A549 (cell line): ENCODE measurements around the gene ETFB.

Experiments used
- CEBPB ChIP-seq, 2 experiments: fragments of >200 bp in 1 of 2; sonication (Bioruptor Twin) in 1 of 2; formaldehyde crosslinking in 1 of 2; IDR thresholded peaks; 2 replicates each; pipeline ENCODE4 v1.6.1; 2012 to 2016
- CTCF ChIP-seq: fragments of >200 bp; sonication (Bioruptor Twin); formaldehyde crosslinking; IDR thresholded peaks from 3 replicates; pipeline ENCODE4 v1.5.1; 2016
- EHF ChIP-seq: fragments of 250-450 bp; sonication (Bioruptor Pico); IDR thresholded peaks from 2 replicates; pipeline ENCODE4 v1.5.0; 2020; ENCODE audit warnings: mild to moderate bottlenecking
- EHMT2 ChIP-seq: fragments of 200-600 bp; sonication (generic); IDR thresholded peaks from 2 replicates; pipeline ENCODE4 v1.6.1; 2016; ENCODE audit warnings: antibody characterized with exemption, low read depth, mild to moderate bottlenecking, moderate library complexity
- EP300 ChIP-seq, 2 experiments: fragments of >200 bp; sonication (Bioruptor Twin); formaldehyde crosslinking; IDR thresholded peaks; 2 replicates in 1 of 2; 3 replicates in 1 of 2; pipeline ENCODE4 v1.6.1; 2016 to 2017
- FOSL2 ChIP-seq, 2 experiments: fragments of 450-650 bp in 1 of 2; fragments of >200 bp in 1 of 2; sonication (Bioruptor Twin) in 1 of 2; formaldehyde crosslinking; IDR thresholded peaks; 2 replicates each; pipeline versions ENCODE4 v1.5.0 to v1.6.1; 2016 to 2020; ENCODE audit warnings: mild to moderate bottlenecking in 1 of 2, moderate library complexity in 1 of 2
- RAD21 ChIP-seq, 2 experiments: fragments of >200 bp in 1 of 2; sonication (Bioruptor Twin) in 1 of 2; formaldehyde crosslinking in 1 of 2; IDR thresholded peaks in 1 of 2; conservative IDR thresholded peaks in 1 of 2; 2 replicates in 1 of 2; 3 replicates in 1 of 2; pipeline ENCODE4 v1.6.1; 2012 to 2018; ENCODE audit warnings: inconsistent platforms in 1 of 2
- REST ChIP-seq: fragments of 200-600 bp; sonication (generic); IDR thresholded peaks from 2 replicates; pipeline ENCODE4 v1.6.1; 2016; ENCODE audit warnings: antibody characterized with exemption, mild to moderate bottlenecking, moderate library complexity
- RNF2 ChIP-seq: fragments of 200-600 bp; sonication (generic); IDR thresholded peaks from 2 replicates; pipeline ENCODE4 v1.6.1; 2016; ENCODE audit warnings: low read depth, mild to moderate bottlenecking, antibody characterized with exemption, moderate library complexity, borderline replicate concordance

- no peak for TF ChIP-seq FOSL2 (IDR thresholded peaks at IDR 0.05)
- TF ChIP-seq FOSL2 (CRISPR knock-in tag; IDR thresholded peaks at IDR 0.05) = no peak
- no peak for TF ChIP-seq CEBPB (IDR thresholded peaks at IDR 0.05)
- TF ChIP-seq EHMT2 = no peak
- TF ChIP-seq CTCF = no peak
- TF ChIP-seq REST = no peak
- TF ChIP-seq RNF2 = no peak
- no peak for TF ChIP-seq EP300 (IDR thresholded peaks at IDR 0.05)
- no peak for TF ChIP-seq EHF
- TF ChIP-seq RAD21 (conservative IDR thresholded peaks at IDR 0.05 in 1 of 2, IDR thresholded peaks at IDR 0.05 in 1 of 2) = no peak
Observed at GRCh38 chr19:51317968-51318367, 48.2 kb downstream of the ETFB start.
